Activated B cell treated with CpG ODN at 0.5 μM for 24 hours (primary cell): ENCODE results near the gene NCOR1. TPM values are rescaled to one million over a fixed set of nuclear protein-coding genes. Genes with fewer than 3 reads are reported as not detected.
A peak's percentile ranks its signal among the peaks of the same experiment; 100 is the strongest.

Source experiments
- ATAC-seq: fragments of 200-7000 bp; cut with Tn5 transposase; one replicate; pipeline ENCODE4 v1.10.0; 2021; ENCODE audit warnings: low read depth, mild to moderate bottlenecking, moderate library complexity
- CTCF ChIA-PET: fragments of 350-600 bp; sonication (Branson Sonifier 250); formaldehyde crosslinking; loops from one replicate; lab custom pipeline; 2021; ENCODE audit warnings: antibody characterized with exemption; lab: Charles Lee
- POLR2A ChIA-PET: fragments of 350-600 bp; sonication (Branson Sonifier 250); formaldehyde crosslinking; loops from one replicate; lab custom pipeline; 2021; ENCODE audit warnings: antibody characterized with exemption; lab: Charles Lee
- DNase-seq: peaks from one replicate; pipeline ENCODE4 v3.0.0; 2022
- H3K27ac Mint-ChIP-seq: one replicate; pipeline ENCODE4 v1.8.0; 2020; ENCODE audit warnings: mixed read lengths
- H3K27me3 Mint-ChIP-seq: one replicate; pipeline ENCODE4 v1.8.0; 2021; ENCODE audit warnings: mixed read lengths
- H3K36me3 Mint-ChIP-seq: one replicate; pipeline ENCODE4 v1.8.0; 2021; ENCODE audit warnings: low read depth, mixed read lengths
- H3K4me1 Mint-ChIP-seq: one replicate; pipeline ENCODE4 v1.8.0; 2021; ENCODE audit warnings: mixed read lengths
- H3K4me3 Mint-ChIP-seq: one replicate; pipeline ENCODE4 v1.8.0; 2020; ENCODE audit warnings: mild to moderate bottlenecking, mixed read lengths
- H3K9me3 Mint-ChIP-seq: one replicate; pipeline ENCODE4 v1.8.0; 2020; ENCODE audit warnings: mixed read lengths
- CTCF ChIP-seq: fragments of 200-600 bp; IDR thresholded peaks from one replicate; pipeline ENCODE4 v1.8.0; 2022; ENCODE audit warnings: antibody characterized with exemption, mild to moderate bottlenecking
- intact Hi-C: fragments of 100-400 bp; cut with micrococcal nuclease; formaldehyde crosslinking; loops from one replicate; pipeline ENCODE4 v1.15.1; 2024
- total RNA-seq: library from RNA; stranded (reverse); gene quantifications from 2 replicates; pipeline ENCODE4 v1.2.3, GENCODE V29; 2022

The NCOR1 gene
- total RNA-seq, 1 donor from 2014 or later: 188 TPM

- peaks cover 73% of the 10 kb centered on the region for H3K36me3 Mint-ChIP-seq
- no peaks in the 10 kb centered on the region for H3K9me3 Mint-ChIP-seq
- DNase-seq: no peak
- no peak for TF ChIP-seq CTCF
- peaks cover 11% of the 10 kb centered on the region for H3K4me1 Mint-ChIP-seq
- POLR2A ChIA-PET: no interaction called here
- no peak for ATAC-seq
- H3K27me3 Mint-ChIP-seq: no peaks in the 10 kb centered on the region
- no peak overlapping the region for H3K4me3 Mint-ChIP-seq
- CTCF ChIA-PET: no interaction called here
- no peak overlapping the region for H3K27ac Mint-ChIP-seq
- intact Hi-C loops: no loop called here
Observed at GRCh38 chr17:15981646-15982580, 233.4 kb downstream of the NCOR1 start.

GRCh38 chr17:15981208-15981607, 234.1 kb downstream of the NCOR1 start:
- intact Hi-C loops: no loop called here
- Mint-ChIP-seq H3K36me3 (peaks cover 71% of the 10 kb centered on the region), H3K9me3 (no peaks in the 10 kb centered on the region), H3K27ac (no peak overlapping the region), H3K4me1 (peaks cover 11% of the 10 kb centered on the region), H3K27me3 (no peaks in the 10 kb centered on the region), H3K4me3 (no peak overlapping the region)
- ChIA-PET CTCF (no interaction called here), POLR2A (no interaction called here)
- no peak for TF ChIP-seq CTCF
- DNase-seq (no peak), ATAC-seq (peak; percentile 95)

Other genes starting within 250 kb of the NCOR1 start
- gene ZSWIM7, start 215.8 kb downstream of the NCOR1 start, total RNA-seq: 15.0 and 18.1 TPM in 2 replicates
- gene TTC19, start 215.7 kb downstream of the NCOR1 start, total RNA-seq: 29.7 and 34.2 TPM in 2 replicates
- gene PIGL, start 1.7 kb upstream of the NCOR1 start, total RNA-seq: 50.8 and 56.6 TPM in 2 replicates
- gene CENPV, start 137.9 kb upstream of the NCOR1 start, total RNA-seq: 24.0 and 25.7 TPM in 2 replicates
- 1,031 and 1,128 TPM in 2 replicates for gene UBB, start 165.6 kb upstream of the NCOR1 start, total RNA-seq
- 58.3 and 65.8 TPM in 2 replicates for gene TRPV2, start 200.0 kb upstream of the NCOR1 start, total RNA-seq